Measurements from ENCODE around the gene DCAF10. TPM values are rescaled to one million over a fixed set of nuclear protein-coding genes. Genes with fewer than 3 reads are reported as not detected.
"Not testable (repeated sequence)": the region's sequence is repeated elsewhere in the genome, so short reads cannot be mapped to it uniquely, and the experiment has no call there.

The DCAF10 gene
- total RNA-seq, 4 donors from 2014 or later, result 23.4 to 84.2 (median 32.8) TPM

GRCh38 chr9:37758747-37759146 lies 41.9 kb upstream of the DCAF10 start:
- no peak for DNase-seq
- no peaks in the 10 kb centered on the region for H3K9me3 ChIP-seq
- H3K4me1 ChIP-seq, result peaks cover 0 to 7% (median 0%) of the 10 kb centered on the region in 4 donors
- TF ChIP-seq POLR2A (IDR thresholded peaks at IDR 0.05), result no peak
- TF ChIP-seq, protein P1, sequence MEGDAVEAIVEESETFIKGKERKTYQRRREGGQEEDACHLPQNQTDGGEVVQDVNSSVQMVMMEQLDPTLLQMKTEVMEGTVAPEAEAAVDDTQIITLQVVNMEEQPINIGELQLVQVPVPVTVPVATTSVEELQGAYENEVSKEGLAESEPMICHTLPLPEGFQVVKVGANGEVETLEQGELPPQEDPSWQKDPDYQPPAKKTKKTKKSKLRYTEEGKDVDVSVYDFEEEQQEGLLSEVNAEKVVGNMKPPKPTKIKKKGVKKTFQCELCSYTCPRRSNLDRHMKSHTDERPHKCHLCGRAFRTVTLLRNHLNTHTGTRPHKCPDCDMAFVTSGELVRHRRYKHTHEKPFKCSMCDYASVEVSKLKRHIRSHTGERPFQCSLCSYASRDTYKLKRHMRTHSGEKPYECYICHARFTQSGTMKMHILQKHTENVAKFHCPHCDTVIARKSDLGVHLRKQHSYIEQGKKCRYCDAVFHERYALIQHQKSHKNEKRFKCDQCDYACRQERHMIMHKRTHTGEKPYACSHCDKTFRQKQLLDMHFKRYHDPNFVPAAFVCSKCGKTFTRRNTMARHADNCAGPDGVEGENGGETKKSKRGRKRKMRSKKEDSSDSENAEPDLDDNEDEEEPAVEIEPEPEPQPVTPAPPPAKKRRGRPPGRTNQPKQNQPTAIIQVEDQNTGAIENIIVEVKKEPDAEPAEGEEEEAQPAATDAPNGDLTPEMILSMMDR (IDR thresholded peaks at IDR 0.05), result no peak
- no peak overlapping the region for H3K4me3 ChIP-seq
- no peaks in the 10 kb centered on the region for H3K27me3 ChIP-seq
- no peak overlapping the region for H3K27ac ChIP-seq
- no peaks in the 10 kb centered on the region for H3K36me3 ChIP-seq

DNA sequence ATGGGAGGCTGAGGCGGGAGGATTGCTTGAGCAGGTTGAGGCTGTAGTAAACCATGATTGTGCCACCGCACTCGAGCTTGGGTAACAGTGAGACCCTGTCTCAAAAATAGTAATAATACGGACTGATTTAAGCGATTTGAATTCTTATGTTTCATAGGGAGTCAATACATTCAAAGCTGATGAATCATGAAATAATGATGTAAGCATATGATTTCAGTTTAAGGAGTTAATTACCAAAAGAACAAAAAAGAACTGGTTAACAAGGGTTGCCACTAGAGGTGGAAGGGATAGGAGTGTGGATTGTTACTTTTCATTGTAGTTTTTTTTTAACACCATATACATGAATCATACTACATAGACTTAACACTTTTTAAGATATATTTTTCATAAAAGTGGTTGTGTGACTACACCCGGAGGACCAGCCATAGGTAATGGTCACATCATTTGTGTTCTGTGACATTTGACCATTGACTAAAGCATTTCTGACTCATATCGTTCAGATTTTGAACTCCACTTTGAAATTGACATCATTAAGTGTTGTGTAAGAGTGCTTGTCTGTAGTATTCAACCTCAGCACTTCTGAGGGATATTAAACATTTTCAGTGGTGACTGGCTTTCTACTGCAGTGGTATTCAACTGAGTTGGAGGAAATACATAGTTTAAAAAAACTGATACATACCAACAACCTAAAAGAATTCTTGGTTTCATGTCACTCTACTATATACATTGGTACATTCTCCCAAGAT lies 40.0 kb upstream of the DCAF10 start:
- no peaks in the 10 kb centered on the region for H3K36me3 ChIP-seq
- no peak for DNase-seq
- no peaks in the 10 kb centered on the region for H3K27me3 ChIP-seq
- TF ChIP-seq, protein P1 (IDR thresholded peaks at IDR 0.05), result no peak
- no peak for TF ChIP-seq POLR2A (IDR thresholded peaks at IDR 0.05)
- no peaks in the 10 kb centered on the region for H3K9me3 ChIP-seq
- no peak overlapping the region for H3K27ac ChIP-seq
- no peaks in the 10 kb centered on the region for H3K4me1 ChIP-seq
- no peak overlapping the region for H3K4me3 ChIP-seq

DNA sequence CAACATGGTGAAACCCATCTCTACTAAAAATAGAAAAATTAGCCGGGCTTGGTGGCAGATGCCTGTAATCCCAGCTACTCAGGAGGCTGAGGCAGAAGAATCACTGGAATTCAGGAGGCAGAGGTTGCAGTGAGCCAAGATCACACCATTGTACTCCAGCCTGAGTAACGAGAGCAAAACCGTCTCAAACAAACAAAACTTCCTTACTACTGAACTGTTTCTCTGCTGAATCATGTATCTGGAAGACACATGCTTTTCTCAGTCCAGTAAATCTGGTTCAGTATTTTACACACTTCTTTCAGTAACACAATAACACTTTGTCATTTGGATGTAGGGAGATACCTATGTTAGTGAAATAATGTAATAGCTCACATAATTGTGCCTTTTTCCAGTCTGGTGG lies 39.1 kb upstream of the DCAF10 start:
- no peaks in the 10 kb centered on the region for H3K9me3 ChIP-seq
- DNase-seq, result no peak
- H3K27me3 ChIP-seq, result no peaks in the 10 kb centered on the region
- no peaks in the 10 kb centered on the region for H3K36me3 ChIP-seq
- no peak for TF ChIP-seq POLR2A (IDR thresholded peaks at IDR 0.05)
- TF ChIP-seq, protein P1 (IDR thresholded peaks at IDR 0.05), result no peak
- no peak overlapping the region for H3K4me3 ChIP-seq
- no peak overlapping the region for H3K27ac ChIP-seq
- H3K4me1 ChIP-seq, result no peaks in the 10 kb centered on the region

DNA sequence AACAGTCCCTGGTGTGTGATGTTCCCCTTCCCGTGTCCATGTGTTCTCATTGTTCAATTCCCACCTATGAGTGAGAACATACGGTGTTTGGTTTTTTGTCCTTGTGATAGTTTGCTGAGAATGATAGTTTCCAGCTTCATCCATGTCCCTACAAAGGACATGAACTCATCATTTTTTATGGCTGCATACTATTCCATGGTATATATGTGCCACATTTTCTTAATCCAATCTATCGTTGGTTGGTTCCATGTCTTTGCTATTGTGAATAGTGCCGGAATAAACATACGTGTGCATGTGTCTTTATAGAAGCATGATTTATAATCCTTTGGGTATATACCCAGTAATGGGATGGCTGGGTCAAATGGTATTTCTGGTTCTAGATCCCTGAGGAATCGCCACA lies 35.3 kb upstream of the DCAF10 start:
- not testable (repeated sequence) for H3K27ac ChIP-seq, DNase-seq, H3K4me3 ChIP-seq, H3K27me3 ChIP-seq, H3K36me3 ChIP-seq, H3K4me1 ChIP-seq, H3K9me3 ChIP-seq

DNA sequence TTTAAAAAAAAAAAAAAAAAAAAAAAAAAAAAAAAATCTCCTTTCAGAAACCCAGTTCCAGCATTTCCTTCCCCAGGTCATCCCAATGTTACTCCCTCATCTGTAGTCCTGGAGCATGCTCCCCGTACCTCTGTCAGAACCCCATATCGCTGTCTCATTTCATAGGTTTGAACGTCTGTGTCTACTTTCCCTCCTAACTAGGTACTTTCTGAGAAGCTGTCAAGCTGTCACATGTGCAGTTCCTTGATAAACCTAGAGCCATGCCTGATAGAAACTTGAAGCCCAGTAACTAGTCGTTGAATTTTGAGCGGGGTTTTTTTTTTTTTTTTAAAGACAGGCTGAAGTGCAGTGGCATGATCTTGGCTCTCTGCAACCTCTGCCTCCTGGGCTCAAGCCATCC lies 31.3 kb upstream of the DCAF10 start:
- Histone ChIP-seq H3K4me1 (no peaks in the 10 kb centered on the region), H3K36me3 (peaks cover 0 to 32% (median 0%) of the 10 kb centered on the region in 3 donors), H3K27me3 (no peaks in the 10 kb centered on the region), H3K4me3 (no peak overlapping the region), H3K9me3 (no peaks in the 10 kb centered on the region), H3K27ac (no peak overlapping the region)
- no peak for DNase-seq
- TF ChIP-seq POLR2A (IDR thresholded peaks at IDR 0.05), result no peak

- no peak overlapping the region for H3K27ac ChIP-seq
- no peaks in the 10 kb centered on the region for H3K27me3 ChIP-seq
- H3K4me1 ChIP-seq, result no peaks in the 10 kb centered on the region
- H3K4me3 ChIP-seq, result no peak overlapping the region
- peaks cover 0 to 32% (median 0%) of the 10 kb centered on the region in 3 donors for H3K36me3 ChIP-seq
- H3K9me3 ChIP-seq, result no peaks in the 10 kb centered on the region
- DNase-seq, result no peak
- TF ChIP-seq, protein P1 (IDR thresholded peaks at IDR 0.05), result no peak
- no peak for TF ChIP-seq POLR2A (IDR thresholded peaks at IDR 0.05)
These were observed 30.6 kb upstream of the DCAF10 start for GRCh38 chr9:37769995-37770394.

All from Peyer's patch (tissue), 4 donors.